Raji (cell line): ENCODE results near the gene ANO9.

Experiments used
- POLR2A ChIP-seq: IDR thresholded peaks from 2 replicates; pipeline ENCODE4 v1.6.1; 2011; ENCODE audit warnings: low read depth, low read length, control low read depth; ENCODE audit not compliant: insufficient read depth

ANO9 gene

GRCh38 chr11:394034-394857 is 47.6 kb downstream of the ANO9 start, which contains the start of gene PKP3:
Gene PKP3, plus strand, starts transcription at chr11:394209. Its CDS starts 84 bp downstream, at chr11:394293.
- TF ChIP-seq POLR2A, result no peak

- TF ChIP-seq POLR2A, result no peak
Observed at GRCh38 chr11:393219-394033, 48.4 kb downstream of the ANO9 start.

DNA sequence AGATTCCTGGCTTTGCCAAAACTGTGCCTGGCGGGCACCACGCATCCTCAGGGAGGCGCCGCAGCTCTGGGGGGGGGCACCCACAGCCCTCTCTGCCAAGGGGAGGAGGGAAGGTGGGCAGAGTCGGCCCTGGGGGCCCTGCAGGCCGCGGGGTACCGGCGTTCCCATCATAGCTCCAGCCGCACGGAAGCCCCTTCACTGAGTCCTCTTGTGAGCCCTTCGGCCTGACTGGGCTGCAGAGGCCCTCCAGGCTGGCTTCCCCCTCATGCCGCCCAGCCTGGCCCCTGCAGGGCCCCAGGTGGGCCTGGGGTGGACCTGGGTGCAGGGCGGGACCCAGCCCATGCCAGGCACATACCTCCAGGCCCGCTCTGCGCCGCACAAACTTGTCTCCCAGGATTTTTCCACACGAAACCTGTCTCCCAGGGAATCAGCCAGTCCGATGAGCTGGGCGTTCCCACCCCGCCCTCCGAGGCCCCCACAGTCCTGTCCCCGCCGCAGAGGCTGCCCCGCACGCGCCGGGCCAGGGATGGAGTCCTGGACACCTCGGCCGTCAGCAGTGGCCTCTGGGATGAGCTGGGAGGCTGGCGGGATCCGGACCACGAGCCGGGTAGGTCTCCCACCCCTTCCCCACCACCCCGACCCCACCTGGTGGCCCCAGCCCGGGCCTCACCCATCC is 49.6 kb downstream of the ANO9 start:
- no peak for TF ChIP-seq POLR2A

GRCh38 chr11:391117-392017 is 50.4 kb downstream of the ANO9 start:
- TF ChIP-seq POLR2A, result no peak

DNA sequence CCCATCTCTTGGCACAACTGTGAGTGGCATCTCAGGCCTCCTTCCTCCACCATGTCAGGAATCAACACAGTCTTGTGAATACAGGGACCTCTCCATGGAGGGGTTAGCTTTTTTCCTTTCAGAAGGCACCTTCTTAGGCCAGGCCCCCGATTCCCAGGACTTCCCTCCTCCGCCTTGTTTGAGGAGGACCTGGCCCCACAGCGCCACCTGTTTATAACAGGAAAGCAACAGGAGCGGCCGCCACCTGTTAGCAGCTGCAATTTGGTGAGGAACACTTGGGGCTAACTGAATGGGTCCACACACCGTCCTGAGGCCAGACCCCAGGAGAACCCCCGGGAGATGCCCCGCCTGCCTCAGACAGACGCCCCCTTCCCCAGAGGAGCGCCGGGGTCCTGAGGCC is 51.6 kb downstream of the ANO9 start:
- no peak for TF ChIP-seq POLR2A

DNA sequence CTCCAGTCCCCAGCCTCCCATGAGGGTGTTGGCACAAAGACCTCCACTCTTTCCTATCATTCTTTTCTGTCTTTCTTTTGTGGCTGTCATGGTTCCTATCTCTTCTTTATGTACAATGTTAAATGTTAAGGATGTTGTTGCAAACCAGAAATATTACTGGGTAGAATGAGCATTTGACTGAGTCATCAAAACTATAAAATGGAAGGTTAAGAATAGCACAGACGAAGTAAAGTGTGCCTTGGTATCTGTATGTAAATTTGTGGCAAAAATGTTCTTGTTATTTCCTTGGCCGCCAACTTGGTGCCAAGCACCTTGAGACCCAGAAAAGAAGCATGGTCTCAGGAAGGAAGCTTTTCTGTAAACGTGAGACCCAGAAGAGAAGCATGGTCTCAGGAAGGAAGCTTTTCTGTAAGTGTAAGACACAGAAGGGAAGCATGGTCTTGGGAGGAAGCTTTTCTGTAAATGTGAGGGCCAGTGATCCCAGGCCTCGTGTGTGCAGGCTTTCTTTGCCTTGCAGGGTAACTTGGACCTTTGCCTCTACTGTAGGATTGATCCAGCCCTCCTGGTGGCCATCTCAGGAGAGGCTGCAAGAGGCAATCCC is 54.5 kb downstream of the ANO9 start:
- TF ChIP-seq POLR2A, result no peak

- TF ChIP-seq POLR2A, result no peak
Observed at GRCh38 chr11:386483-386882, 55.3 kb downstream of the ANO9 start.

- no peak for TF ChIP-seq POLR2A
Observed at GRCh38 chr11:385594-386351, 56.0 kb downstream of the ANO9 start.

DNA sequence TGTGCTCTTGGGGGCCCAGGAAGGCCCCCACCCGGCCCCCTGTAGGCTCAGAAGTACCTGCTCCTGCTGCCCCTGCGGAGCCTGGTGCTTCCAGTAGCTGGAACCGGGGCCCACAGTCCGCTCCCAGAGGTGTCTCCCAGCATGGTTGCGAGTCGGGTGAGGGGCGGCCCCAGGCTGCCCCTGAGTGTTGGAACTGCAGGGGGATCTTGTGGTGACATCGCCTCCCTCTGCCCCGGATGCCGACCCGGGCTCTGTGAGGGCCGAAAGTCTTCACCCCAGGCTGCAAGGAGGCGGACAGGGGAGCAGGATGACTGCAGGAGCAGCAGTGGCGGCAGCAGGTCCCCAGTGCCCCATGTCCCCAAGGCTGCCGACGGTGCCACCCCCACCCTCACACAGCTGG is 57.3 kb downstream of the ANO9 start:
- TF ChIP-seq POLR2A, result no peak

DNA sequence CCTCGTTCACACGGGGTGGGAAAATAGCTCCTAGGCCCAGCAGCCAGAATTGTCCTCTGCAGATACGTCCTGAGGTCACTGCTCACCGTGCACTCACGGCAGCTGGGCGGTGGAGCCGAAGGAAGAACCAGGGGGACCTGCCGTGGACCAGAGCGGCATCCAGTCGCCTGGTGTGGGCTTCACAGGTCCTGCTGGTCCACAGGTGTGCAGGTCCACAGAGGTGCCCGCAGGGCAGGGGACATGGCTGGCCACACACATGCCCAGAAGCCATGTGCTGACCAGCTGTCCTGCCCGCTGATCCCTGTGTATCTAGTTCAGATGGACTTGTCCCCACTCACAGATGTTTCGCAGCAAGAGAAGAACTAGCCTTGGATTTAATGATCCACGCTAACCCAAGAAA is 58.4 kb downstream of the ANO9 start:
- TF ChIP-seq POLR2A, result no peak

- TF ChIP-seq POLR2A, result no peak
Observed at GRCh38 chr11:382081-382629, 59.7 kb downstream of the ANO9 start.

DNA sequence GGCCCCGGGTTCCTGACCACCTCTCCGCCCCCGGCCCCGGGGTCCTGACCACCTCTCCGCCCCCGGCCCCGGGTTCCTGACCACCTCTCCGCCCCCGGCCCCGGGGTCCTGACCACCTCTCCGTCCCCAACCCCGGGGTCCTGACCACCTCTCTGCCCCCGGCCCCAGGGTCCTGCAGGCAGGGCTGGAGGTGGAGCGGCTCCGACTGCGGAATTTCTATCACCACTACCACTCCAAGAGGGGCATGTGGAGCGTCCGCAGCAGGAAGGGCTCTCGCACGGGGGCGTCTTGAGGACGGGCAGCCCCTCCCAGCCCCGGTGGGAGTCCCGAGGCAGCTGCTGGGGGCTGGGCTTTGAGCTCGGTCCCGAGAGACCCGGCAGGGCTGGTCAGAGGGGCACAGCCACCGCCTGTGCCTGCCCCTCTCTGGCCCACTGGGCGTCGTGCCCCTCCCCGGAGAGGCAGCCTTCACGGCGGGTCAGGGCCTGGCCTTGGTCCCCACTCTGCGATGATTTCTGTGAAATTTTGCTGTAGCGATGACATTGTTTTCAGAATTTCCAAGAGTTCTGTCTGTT is 60.2 kb downstream of the ANO9 start:
- no peak for TF ChIP-seq POLR2A

GRCh38 chr11:380996-381395 is 60.8 kb downstream of the ANO9 start:
- TF ChIP-seq POLR2A, result no peak

- no peak for TF ChIP-seq POLR2A
Observed at GRCh38 chr11:380491-380890, 61.3 kb downstream of the ANO9 start.
